HG03103 (cell line): ENCODE results near the gene KCNJ18.
"Not testable (repeated sequence)": the region's sequence is repeated elsewhere in the genome, so short reads cannot be mapped to it uniquely, and the experiment has no call there.

Experiments
- ATAC-seq: cut with Tn5 transposase; IDR thresholded peaks from one replicate; pipeline ENCODE4 v1.9.1; 2021; ENCODE audit warnings: low read depth; ENCODE audit not compliant: unreplicated experiment

KCNJ18 gene

GRCh38 chr17:21683897-21684296, 8.4 kb upstream of the KCNJ18 start:
- ATAC-seq, result not testable (repeated sequence)

- ATAC-seq, result not testable (repeated sequence)
Measured at GRCh38 chr17:21684384-21684783, 7.9 kb upstream of the KCNJ18 start.

- not testable (repeated sequence) for ATAC-seq
Measured at GRCh38 chr17:21685061-21685795, 7.1 kb upstream of the KCNJ18 start.

GRCh38 chr17:21686165-21687015, 5.9 kb upstream of the KCNJ18 start:
- no peak for ATAC-seq

- no peak for ATAC-seq
Measured at GRCh38 chr17:21687136-21687953, 5.0 kb upstream of the KCNJ18 start.

GRCh38 chr17:21688293-21688949, 3.9 kb upstream of the KCNJ18 start:
- no peak for ATAC-seq

- no peak for ATAC-seq
Measured at GRCh38 chr17:21689604-21690003, 2.7 kb upstream of the KCNJ18 start.

GRCh38 chr17:21690811-21691210, 1.5 kb upstream of the KCNJ18 start:
- ATAC-seq, result not testable (repeated sequence)

- not testable (repeated sequence) for ATAC-seq
Measured at GRCh38 chr17:21691481-21691880, 842 bp upstream of the KCNJ18 start.

- not testable (repeated sequence) for ATAC-seq
Measured at GRCh38 chr17:21692704-21693065, 362 bp downstream of the KCNJ18 start.

- ATAC-seq, result not testable (repeated sequence)
Measured at GRCh38 chr17:21693391-21693796, 1.1 kb downstream of the KCNJ18 start.

GRCh38 chr17:21693937-21694336, 1.6 kb downstream of the KCNJ18 start:
- not testable (repeated sequence) for ATAC-seq

- not testable (repeated sequence) for ATAC-seq
Measured at GRCh38 chr17:21696227-21696626, 3.9 kb downstream of the KCNJ18 start.

- ATAC-seq, result not testable (repeated sequence)
Measured at GRCh38 chr17:21696842-21697507, 4.7 kb downstream of the KCNJ18 start.

- ATAC-seq, result not testable (repeated sequence)
Measured at GRCh38 chr17:21697508-21697860, 5.2 kb downstream of the KCNJ18 start.

GRCh38 chr17:21698437-21699075, 6.2 kb downstream of the KCNJ18 start:
- not testable (repeated sequence) for ATAC-seq

GRCh38 chr17:21699124-21699523, 6.8 kb downstream of the KCNJ18 start:
- not testable (repeated sequence) for ATAC-seq

- ATAC-seq, result not testable (repeated sequence)
Measured at GRCh38 chr17:21699573-21700236, 7.4 kb downstream of the KCNJ18 start.

- ATAC-seq, result not testable (repeated sequence)
Measured at GRCh38 chr17:21701090-21701489, 8.8 kb downstream of the KCNJ18 start.
